Measurements from ENCODE around the gene ETS1. TPM values are rescaled to one million over a fixed set of nuclear protein-coding genes. Genes with fewer than 3 reads are reported as not detected.

Gene ETS1
- total RNA-seq, 1 experiment from 2014 or later = 29.9 TPM

GRCh38 chr11:128599729-128600128, 12.4 kb upstream of the ETS1 start:
- no peaks in the 10 kb centered on the region for H3K27me3 ChIP-seq (ENCODE audit: insufficient read depth, low read length)

More at GRCh38 chr11:128599729-128600128, 12.4 kb upstream of the ETS1 start:
- H3K79me2 ChIP-seq (ENCODE audit: insufficient read depth, low read length) = no peaks in the 10 kb centered on the region
- H3K9me3 Mint-ChIP-seq = no peaks in the 10 kb centered on the region; a peak in 1 of 5 replicates
- no peak overlapping the region for H4K8ac ChIP-seq (replicated peaks; ENCODE audit: insufficient read length, low read depth, low read length)
- H4K91ac ChIP-seq (ENCODE audit: insufficient read length, low read depth, low read length) = no peak overlapping the region
- H2BK12ac ChIP-seq (ENCODE audit: insufficient read length, low read depth, low read length) = no peak overlapping the region
- H3K27ac Mint-ChIP-seq = no peak overlapping the region
- H3K4me1 ChIP-seq (ENCODE audit: insufficient read depth, low read length) = peaks cover 3% of the 10 kb centered on the region; the same call in 1 of the 2 replicates
- H2AK5ac ChIP-seq (ENCODE audit: insufficient read length, low read length) = no peak overlapping the region
- H3K4ac ChIP-seq (ENCODE audit: low read depth, low read length) = no peak overlapping the region
- H3K23me2 ChIP-seq (ENCODE audit: insufficient read length, low read depth, low read length, poor library complexity, severe bottlenecking) = no peaks in the 10 kb centered on the region
- no peak overlapping the region for H2BK120ac ChIP-seq (ENCODE audit: low read depth, low read length, poor library complexity, severe bottlenecking)
- H2BK20ac ChIP-seq (ENCODE audit: low read depth, low read length, poor library complexity, severe bottlenecking) = no peak overlapping the region
- no peak overlapping the region for H4K5ac ChIP-seq (ENCODE audit: insufficient read length, low read depth, low read length)
- H4K20me1 ChIP-seq (ENCODE audit: control insufficient read depth, insufficient read depth, insufficient read length) = no peaks in the 10 kb centered on the region
- no peak for DNase-seq
- H3K9ac ChIP-seq (ENCODE audit: extremely low read depth, insufficient read length, low read length) = no peak overlapping the region
- H3K18ac ChIP-seq (ENCODE audit: insufficient read length, low read depth, low read length) = no peak overlapping the region
- no peaks in the 10 kb centered on the region for H3K79me1 ChIP-seq (ENCODE audit: insufficient read depth, low read depth, low read length, poor library complexity, severe bottlenecking)
- H3K4me3 Mint-ChIP-seq = no peak overlapping the region
- H2BK5ac ChIP-seq (ENCODE audit: insufficient read length, low read length) = no peak overlapping the region
- no peak overlapping the region for H3K56ac ChIP-seq (ENCODE audit: insufficient read length, low read depth, low read length)
- no peak overlapping the region for H3T11ph ChIP-seq (ENCODE audit: low read length)
- no peak overlapping the region for H2BK15ac ChIP-seq (ENCODE audit: low read depth, low read length)
- H3K4me2 ChIP-seq (ENCODE audit: insufficient read depth, insufficient read length, low read length) = no peak overlapping the region
- peaks cover 26 to 33% of the 10 kb centered on the region in 2 experiments for H3K4me1 Mint-ChIP-seq
- no peaks in the 10 kb centered on the region; a peak in 1 of 7 replicates for H3K36me3 Mint-ChIP-seq (ENCODE audit: insufficient read depth in 1 of 3, low read depth in 3 of 3)
- TF ChIP-seq CTCF (conservative IDR thresholded peaks at IDR 0.05) = no peak
- no peak overlapping the region for H3K14ac ChIP-seq (ENCODE audit: insufficient read depth, low read length)
- WGBS (ENCODE audit: extremely low coverage, insufficient read length, low lambda C conversion rate) = no CpG with 5 or more reads among the region's 1 CpG
- H3K27me3 Mint-ChIP-seq (ENCODE audit: low read depth) = no peaks in the 10 kb centered on the region
- H3K27ac ChIP-seq (ENCODE audit: insufficient read length, low read depth, low read length) = no peak overlapping the region
- no peaks in the 10 kb centered on the region for H3K9me3 ChIP-seq (ENCODE audit: control insufficient read depth, low read depth, low read length)
- no peak overlapping the region for H2AFZ ChIP-seq (ENCODE audit: low read length)
- H3K23ac ChIP-seq (ENCODE audit: insufficient read length, low read depth, low read length) = no peak overlapping the region

All from H9 (cell line).